Neural cell (in vitro differentiated cells): ENCODE data around the gene CSAD.

Experiments
- EP300 ChIP-seq: fragments of 450-650 bp; conservative IDR thresholded peaks from 2 replicates; pipeline ENCODE4 v1.6.1; 2014; ENCODE audit warnings: antibody characterized with exemption, mild to moderate bottlenecking, moderate library complexity; ENCODE audit not compliant: poor library complexity, severe bottlenecking
- EZH2 ChIP-seq: fragments of 200-600, 300-800 bp; shearing (Covaris generic), sonication (generic); IDR thresholded peaks from 2 replicates; pipeline ENCODE4 v1.6.1; 2014; ENCODE audit warnings: antibody characterized with exemption, low read length, borderline replicate concordance, mild to moderate bottlenecking; ENCODE audit not compliant: insufficient read depth, poor library complexity, severe bottlenecking
- POLR2AphosphoS5 ChIP-seq: IDR thresholded peaks from 2 replicates; pipeline ENCODE4 v1.6.1; 2012
- TF ChIP-seq, protein P1 (sequence below): fragments of 450-650 bp; IDR thresholded peaks from 2 replicates; pipeline ENCODE4 v1.5.1; 2014; ENCODE audit warnings: antibody characterized with exemption, mild to moderate bottlenecking, moderate library complexity; ENCODE audit not compliant: poor library complexity, severe bottlenecking

DNA sequence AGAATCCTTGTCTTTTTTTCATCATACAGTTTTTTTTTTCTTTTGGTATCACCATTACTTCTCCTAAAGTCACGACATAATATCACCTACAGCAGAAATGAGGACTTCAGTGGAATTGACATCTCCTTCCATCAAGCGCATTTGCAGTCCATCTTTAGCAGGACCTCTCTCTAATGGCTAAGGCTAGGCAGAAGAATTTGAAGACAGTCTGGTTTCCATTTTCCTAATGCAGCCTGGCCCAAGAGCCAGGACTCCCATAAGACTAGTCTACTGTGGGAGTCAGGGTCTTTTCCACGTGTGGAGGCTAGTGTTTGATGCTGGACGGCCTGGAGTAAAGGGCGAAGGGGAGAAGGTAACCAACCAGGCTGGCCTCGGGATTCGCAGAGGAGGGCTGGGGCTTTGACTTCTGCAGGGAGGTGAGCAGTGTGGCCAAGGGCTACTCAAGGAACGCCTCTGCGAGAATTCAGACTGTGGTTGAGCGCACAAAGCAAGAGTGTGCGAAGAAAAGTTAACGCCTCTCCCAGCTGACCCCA, 972 bp downstream of the CSAD start:
- TF ChIP-seq EZH2 (no peak), POLR2AphosphoS5 (no peak), EP300 (no peak)
- TF ChIP-seq, protein P1, sequence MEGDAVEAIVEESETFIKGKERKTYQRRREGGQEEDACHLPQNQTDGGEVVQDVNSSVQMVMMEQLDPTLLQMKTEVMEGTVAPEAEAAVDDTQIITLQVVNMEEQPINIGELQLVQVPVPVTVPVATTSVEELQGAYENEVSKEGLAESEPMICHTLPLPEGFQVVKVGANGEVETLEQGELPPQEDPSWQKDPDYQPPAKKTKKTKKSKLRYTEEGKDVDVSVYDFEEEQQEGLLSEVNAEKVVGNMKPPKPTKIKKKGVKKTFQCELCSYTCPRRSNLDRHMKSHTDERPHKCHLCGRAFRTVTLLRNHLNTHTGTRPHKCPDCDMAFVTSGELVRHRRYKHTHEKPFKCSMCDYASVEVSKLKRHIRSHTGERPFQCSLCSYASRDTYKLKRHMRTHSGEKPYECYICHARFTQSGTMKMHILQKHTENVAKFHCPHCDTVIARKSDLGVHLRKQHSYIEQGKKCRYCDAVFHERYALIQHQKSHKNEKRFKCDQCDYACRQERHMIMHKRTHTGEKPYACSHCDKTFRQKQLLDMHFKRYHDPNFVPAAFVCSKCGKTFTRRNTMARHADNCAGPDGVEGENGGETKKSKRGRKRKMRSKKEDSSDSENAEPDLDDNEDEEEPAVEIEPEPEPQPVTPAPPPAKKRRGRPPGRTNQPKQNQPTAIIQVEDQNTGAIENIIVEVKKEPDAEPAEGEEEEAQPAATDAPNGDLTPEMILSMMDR = no peak
